Fibroblast of mammary gland (primary cell): ENCODE measurements around the gene PLPP4.
A peak's percentile ranks its signal among the peaks of the same experiment; 100 is the strongest.

Experiments used
- DNase-seq: peaks from one replicate; pipeline ENCODE4 v3.0.0-alpha.2; 2010; ENCODE audit warnings: low read depth
- H3K4me3 ChIP-seq: 2 replicates; pipeline ENCODE4 v1.5.1; 2011; ENCODE audit warnings: low read depth, mild to moderate bottlenecking, low read length, moderate library complexity; ENCODE audit not compliant: control insufficient read depth
- TF ChIP-seq, protein P1 (sequence below): conservative IDR thresholded peaks from 2 replicates; pipeline ENCODE4 v1.5.1; 2011; ENCODE audit warnings: low read depth, low read length, inconsistent platforms; ENCODE audit not compliant: control insufficient read depth, insufficient read depth

PLPP4 gene

DNA sequence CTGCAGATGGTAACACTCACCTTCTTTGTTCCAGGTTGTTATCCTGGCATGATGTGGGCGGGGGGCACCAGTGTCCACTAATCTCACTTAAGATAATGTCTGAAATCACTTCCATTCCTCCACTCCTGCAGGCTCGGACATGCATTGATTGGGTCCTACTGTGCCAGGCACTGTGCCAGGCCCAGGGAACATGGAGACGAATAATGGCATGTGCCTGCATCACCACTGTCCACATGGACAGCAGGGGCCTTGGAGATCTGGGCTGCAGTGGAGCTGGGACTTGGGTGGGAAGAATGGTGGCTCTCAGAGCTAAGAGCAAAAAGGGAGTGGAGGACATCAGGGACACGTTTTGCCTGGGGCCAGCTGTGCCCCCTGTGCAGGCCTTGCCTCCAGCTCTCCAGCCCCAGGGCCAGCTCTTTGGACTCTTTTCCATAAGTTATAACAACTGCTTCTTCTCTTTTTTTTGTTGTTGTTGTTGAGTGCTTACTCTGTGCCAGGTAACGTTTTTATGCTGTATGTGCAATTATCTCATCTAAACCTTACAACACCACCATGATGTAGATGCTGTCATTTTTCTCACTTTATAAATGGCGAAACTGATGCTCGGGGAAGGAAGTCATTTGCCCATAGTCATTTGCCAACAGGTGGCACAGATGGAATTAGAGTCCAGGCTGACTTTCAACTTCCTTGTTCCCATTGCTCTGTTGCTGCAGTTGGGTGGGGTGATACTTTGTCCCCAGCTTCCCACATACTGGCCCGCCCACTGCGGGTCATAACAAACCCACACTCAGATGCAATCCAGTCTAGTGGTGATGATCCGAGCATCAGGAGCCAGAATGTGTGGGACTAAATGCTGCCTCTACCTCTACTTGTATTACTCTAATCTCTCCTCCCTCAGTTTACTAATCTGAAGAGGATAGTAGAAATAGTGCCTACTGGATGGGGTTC lies 19.1 kb downstream of the PLPP4 start:
- TF ChIP-seq, protein P1, sequence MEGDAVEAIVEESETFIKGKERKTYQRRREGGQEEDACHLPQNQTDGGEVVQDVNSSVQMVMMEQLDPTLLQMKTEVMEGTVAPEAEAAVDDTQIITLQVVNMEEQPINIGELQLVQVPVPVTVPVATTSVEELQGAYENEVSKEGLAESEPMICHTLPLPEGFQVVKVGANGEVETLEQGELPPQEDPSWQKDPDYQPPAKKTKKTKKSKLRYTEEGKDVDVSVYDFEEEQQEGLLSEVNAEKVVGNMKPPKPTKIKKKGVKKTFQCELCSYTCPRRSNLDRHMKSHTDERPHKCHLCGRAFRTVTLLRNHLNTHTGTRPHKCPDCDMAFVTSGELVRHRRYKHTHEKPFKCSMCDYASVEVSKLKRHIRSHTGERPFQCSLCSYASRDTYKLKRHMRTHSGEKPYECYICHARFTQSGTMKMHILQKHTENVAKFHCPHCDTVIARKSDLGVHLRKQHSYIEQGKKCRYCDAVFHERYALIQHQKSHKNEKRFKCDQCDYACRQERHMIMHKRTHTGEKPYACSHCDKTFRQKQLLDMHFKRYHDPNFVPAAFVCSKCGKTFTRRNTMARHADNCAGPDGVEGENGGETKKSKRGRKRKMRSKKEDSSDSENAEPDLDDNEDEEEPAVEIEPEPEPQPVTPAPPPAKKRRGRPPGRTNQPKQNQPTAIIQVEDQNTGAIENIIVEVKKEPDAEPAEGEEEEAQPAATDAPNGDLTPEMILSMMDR = no peak
- H3K4me3 ChIP-seq = no peak overlapping the region
- no peak for DNase-seq

DNA sequence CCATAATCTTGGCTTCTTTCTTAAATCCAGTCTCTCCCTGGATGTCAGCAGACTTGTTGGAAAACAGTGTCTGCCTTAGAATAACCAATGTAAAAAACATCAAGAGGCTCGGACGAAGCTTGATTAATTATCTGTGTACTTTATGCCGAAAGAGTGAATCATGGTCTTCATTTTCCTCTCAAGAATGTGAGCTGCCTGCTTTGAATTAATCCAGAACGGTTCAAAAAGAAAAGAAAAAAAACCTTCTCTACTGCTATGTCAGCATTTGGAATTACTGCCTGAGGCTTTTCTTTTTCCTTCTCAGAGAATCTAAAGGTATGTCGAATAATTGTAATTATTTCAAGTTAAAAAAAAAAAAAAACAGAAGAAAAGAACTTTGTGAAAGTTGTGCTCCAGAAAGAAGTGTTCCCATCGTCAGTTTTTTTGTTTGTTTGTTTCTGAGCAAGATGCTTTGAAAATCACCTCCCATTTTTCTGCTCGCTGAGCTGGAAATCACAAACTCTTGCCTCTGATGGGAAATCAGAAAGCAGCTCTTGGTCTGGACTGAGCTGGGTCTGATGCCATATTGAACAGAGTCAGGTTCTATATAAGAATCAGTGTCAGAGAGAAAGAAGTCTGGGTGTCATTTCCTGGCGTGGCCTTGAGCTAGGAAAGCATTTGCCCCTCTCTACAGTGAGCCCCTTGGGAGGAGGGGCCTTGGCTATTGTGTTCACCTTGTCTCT lies 20.2 kb downstream of the PLPP4 start:
- peak; percentile 59 for DNase-seq
- TF ChIP-seq, protein P1 = no peak
- no peak overlapping the region for H3K4me3 ChIP-seq

DNA sequence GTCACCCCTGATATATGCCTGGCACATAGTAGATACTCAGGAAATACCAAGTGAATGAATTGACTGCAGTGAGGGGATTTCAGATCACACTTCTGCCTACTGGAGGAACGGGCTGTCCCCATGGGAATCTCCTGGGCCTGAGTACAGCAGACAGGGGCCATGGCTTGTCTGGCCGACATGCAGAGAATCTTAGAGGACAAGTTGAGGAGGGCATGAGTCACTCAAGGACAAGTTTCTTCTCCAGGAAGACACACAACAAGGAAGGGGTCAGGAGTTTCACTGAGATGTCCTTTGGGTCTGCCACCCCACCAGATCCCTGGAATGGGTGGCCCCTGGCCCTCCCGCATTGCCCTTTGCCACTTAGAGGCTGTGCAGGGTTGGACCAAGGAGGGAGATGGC lies 20.7 kb downstream of the PLPP4 start:
- peak; percentile 12 for DNase-seq
- TF ChIP-seq, protein P1 = no peak
- H3K4me3 ChIP-seq = no peak overlapping the region

- H3K4me3 ChIP-seq = no peak overlapping the region
- TF ChIP-seq, protein P1 = no peak
- DNase-seq = no peak
These were observed 21.4 kb downstream of the PLPP4 start for GRCh38 chr10:120478386-120478785.

GRCh38 chr10:120479506-120479905 lies 22.5 kb downstream of the PLPP4 start:
- H3K4me3 ChIP-seq = no peak overlapping the region
- no peak for DNase-seq
- TF ChIP-seq, protein P1 = no peak

GRCh38 chr10:120480065-120480600 lies 23.1 kb downstream of the PLPP4 start:
- no peak for DNase-seq
- no peak overlapping the region for H3K4me3 ChIP-seq
- TF ChIP-seq, protein P1 = peak; percentile 4
